B cell (primary cell): ENCODE results near the gene FKBP9. TPM values are rescaled to one million over a fixed set of nuclear protein-coding genes. Genes with fewer than 3 reads are reported as not detected.

Experiments used
- ATAC-seq: fragments of 200-7000 bp; cut with Tn5 transposase; one replicate; pipeline ENCODE4 v1.10.0; 2021; ENCODE audit warnings: low read depth, mild to moderate bottlenecking, moderate number of reproducible peaks, moderate library complexity
- CTCF ChIA-PET: fragments of 350-600 bp; sonication (Branson Sonifier 250); formaldehyde crosslinking; loops from one replicate; lab custom pipeline; 2021; ENCODE audit warnings: antibody characterized with exemption, inconsistent platforms; lab: Charles Lee
- POLR2A ChIA-PET: fragments of 350-600 bp; sonication (Branson Sonifier 250); formaldehyde crosslinking; loops from one replicate; lab custom pipeline; 2021; ENCODE audit warnings: antibody characterized with exemption; lab: Charles Lee
- DNase-seq: peaks from one replicate; pipeline ENCODE4 v3.0.0; 2013
- H2AFZ ChIP-seq: 2 replicates; pipeline ENCODE4 v1.6.1; 2012; ENCODE audit warnings: mild to moderate bottlenecking, low read depth, low read length; ENCODE audit not compliant: insufficient read depth, poor library complexity, severe bottlenecking
- H3K27ac ChIP-seq, 2 donors: 1 replicate in 1 of 2; 2 replicates in 1 of 2; pipeline ENCODE4 v1.5.1; 2012 to 2013; ENCODE audit warnings: low read length in 2 of 2, mild to moderate bottlenecking in 2 of 2, moderate library complexity in 1 of 2
- H3K27me3 ChIP-seq, 4 experiments: fragments of 200-600 bp in 1 of 4; sonication (generic) in 1 of 4; replicated peaks in 1 of 4; 1 replicate in 2 of 4; 2 replicates in 2 of 4; pipeline versions ENCODE4 v1.6.1 to v1.7.0; 2013 to 2016; ENCODE audit warnings: low read length in 3 of 4, mild to moderate bottlenecking in 2 of 4, mixed read lengths in 1 of 4, moderate library complexity in 1 of 4; ENCODE audit not compliant: insufficient read depth in 4 of 4, control insufficient read depth in 3 of 4; ENCODE audit errors: control extremely low read depth in 1 of 4
- H3K36me3 ChIP-seq, 2 experiments: replicated peaks in 1 of 2; 1 replicate in 1 of 2; 2 replicates in 1 of 2; pipeline versions ENCODE4 v1.6.1 to v1.7.1; 2013; ENCODE audit warnings: low read length in 1 of 2; ENCODE audit not compliant: insufficient read depth in 2 of 2, control insufficient read depth in 1 of 2; ENCODE audit errors: control extremely low read depth in 1 of 2, extremely low read depth in 1 of 2
- H3K4me1 ChIP-seq, 2 donors: fragments of 200-600 bp in 1 of 2; sonication (generic) in 1 of 2; 1 replicate in 1 of 2; 2 replicates in 1 of 2; pipeline versions ENCODE4 v1.5.1 to v1.6.1; 2013 to 2017; ENCODE audit warnings: low read length in 2 of 2; ENCODE audit not compliant: control insufficient read depth in 2 of 2, insufficient read depth in 2 of 2
- H3K4me2 ChIP-seq: replicated peaks from 2 replicates; pipeline ENCODE3; 2012; ENCODE audit warnings: mild to moderate bottlenecking, low read depth, low read length; ENCODE audit not compliant: poor library complexity, severe bottlenecking
- H3K4me3 ChIP-seq, 5 experiments: fragments of 200-600 bp in 1 of 5; sonication (generic) in 1 of 5; 1 replicate in 3 of 5; 2 replicates in 2 of 5; pipeline versions ENCODE4 v1.5.1 to v1.7.0; 2011 to 2016; ENCODE audit warnings: low read length in 4 of 5, mild to moderate bottlenecking in 4 of 5, low read depth in 2 of 5, control low read depth in 1 of 5, moderate library complexity in 1 of 5; ENCODE audit not compliant: insufficient read depth in 1 of 5; ENCODE audit errors: control extremely low read depth in 1 of 5, extremely low read depth in 1 of 5
- H3K79me2 ChIP-seq: fragments of 200-600 bp; sonication (generic); one replicate; pipeline ENCODE4 v1.6.0; 2016; ENCODE audit warnings: low read length; ENCODE audit not compliant: control insufficient read depth, insufficient read depth
- H3K9ac ChIP-seq: fragments of 200-600 bp; sonication (generic); 2 replicates; pipeline ENCODE4 v1.6.1; 2017; ENCODE audit warnings: mild to moderate bottlenecking, low read length, moderate library complexity
- H3K9me3 ChIP-seq, 3 donors: one replicate each; pipeline versions ENCODE4 v1.6.1 to v1.7.1; 2013; ENCODE audit warnings: low read length in 2 of 3; ENCODE audit not compliant: control insufficient read depth in 2 of 3, insufficient read depth in 1 of 3; ENCODE audit errors: control extremely low read depth in 1 of 3
- H4K20me1 ChIP-seq: 2 replicates; pipeline ENCODE4 v1.6.0; 2012; ENCODE audit warnings: mild to moderate bottlenecking, low read length; ENCODE audit not compliant: insufficient read depth, control insufficient read depth, poor library complexity, severe bottlenecking
- H3K27ac Mint-ChIP-seq: one replicate; pipeline ENCODE4 v1.8.0; 2021; ENCODE audit warnings: mixed read lengths
- H3K27me3 Mint-ChIP-seq: one replicate; pipeline ENCODE4 v1.8.0; 2021; ENCODE audit warnings: mixed read lengths
- H3K4me1 Mint-ChIP-seq: one replicate; pipeline ENCODE4 v1.8.0; 2021; ENCODE audit warnings: mixed read lengths
- H3K4me3 Mint-ChIP-seq: one replicate; pipeline ENCODE4 v1.8.0; 2021; ENCODE audit warnings: mixed read lengths
- H3K9me3 Mint-ChIP-seq: one replicate; pipeline ENCODE4 v1.8.0; 2022; ENCODE audit warnings: mixed read lengths; ENCODE audit not compliant: insufficient read depth
- EZH2 ChIP-seq: IDR thresholded peaks from 2 replicates; pipeline ENCODE4 v1.6.1; 2012; ENCODE audit warnings: borderline replicate concordance, low read depth, mild to moderate bottlenecking, moderate library complexity, low read length; ENCODE audit not compliant: insufficient read depth, poor library complexity, severe bottlenecking
- WGBS: methylation state at CpG from one replicate; pipeline ENCODE4 v1.1.5; 2013; ENCODE audit warnings: missing lambda C conversion rate; ENCODE audit not compliant: insufficient coverage; 5-methylcytosine and 5-hydroxymethylcytosine counted together
- intact Hi-C: fragments of 100-400 bp; cut with micrococcal nuclease; formaldehyde crosslinking; loops from one replicate; pipeline ENCODE4 v1.10.0; 2022
- polyA plus RNA-seq: library from polyadenylated mRNA; depleted of rRNA; stranded (reverse); fragments of >200 nt; gene quantifications from 2 replicates; pipeline ENCODE4 v1.2.3, GENCODE V29; 2012
- total RNA-seq, 2 donors: library from RNA; stranded (reverse); fragments of 120-200 nt in 1 of 2; gene quantifications; 1 replicate in 1 of 2; 2 replicates in 1 of 2; pipeline versions ENCODE4 v1.2.3 to v1.2.4, GENCODE V29; 2013 to 2022
- TF ChIP-seq, protein P1 (sequence below): fragments of 200-600 bp; IDR thresholded peaks from one replicate; pipeline ENCODE4 v1.8.0; 2022; ENCODE audit warnings: antibody characterized with exemption, mild to moderate bottlenecking

Gene FKBP9
- total and polyA plus RNA-seq, 2 donors (not counting 1 experiment from before 2014, with no cell fraction given) = 0.52 to 0.98 TPM

- H3K9ac ChIP-seq = no peak overlapping the region
- H3K4me1 Mint-ChIP-seq = no peaks in the 10 kb centered on the region
- H3K79me2 ChIP-seq = peaks cover 11% of the 10 kb centered on the region
- H3K9me3 ChIP-seq = no peaks in the 10 kb centered on the region
- CTCF ChIA-PET = no interaction called here
- intact Hi-C loops = no loop called here
- H3K36me3 ChIP-seq = peaks cover 2 to 14% of the 10 kb centered on the region in 2 experiments
- 73% methylated on average over 1 of the region's 2 CpGs for WGBS
- H3K4me3 ChIP-seq = no peak overlapping the region
- no peaks in the 10 kb centered on the region for H3K4me1 ChIP-seq
- H3K4me3 Mint-ChIP-seq = no peak overlapping the region
- DNase-seq = no peak
- POLR2A ChIA-PET = no interaction called here
- no peaks in the 10 kb centered on the region for H4K20me1 ChIP-seq
- H2AFZ ChIP-seq = no peak overlapping the region
- H3K9me3 Mint-ChIP-seq = no peaks in the 10 kb centered on the region
- no peak overlapping the region for H3K27ac Mint-ChIP-seq
- no peak overlapping the region for H3K27ac ChIP-seq
- TF ChIP-seq EZH2 = no peak
- TF ChIP-seq, protein P1, sequence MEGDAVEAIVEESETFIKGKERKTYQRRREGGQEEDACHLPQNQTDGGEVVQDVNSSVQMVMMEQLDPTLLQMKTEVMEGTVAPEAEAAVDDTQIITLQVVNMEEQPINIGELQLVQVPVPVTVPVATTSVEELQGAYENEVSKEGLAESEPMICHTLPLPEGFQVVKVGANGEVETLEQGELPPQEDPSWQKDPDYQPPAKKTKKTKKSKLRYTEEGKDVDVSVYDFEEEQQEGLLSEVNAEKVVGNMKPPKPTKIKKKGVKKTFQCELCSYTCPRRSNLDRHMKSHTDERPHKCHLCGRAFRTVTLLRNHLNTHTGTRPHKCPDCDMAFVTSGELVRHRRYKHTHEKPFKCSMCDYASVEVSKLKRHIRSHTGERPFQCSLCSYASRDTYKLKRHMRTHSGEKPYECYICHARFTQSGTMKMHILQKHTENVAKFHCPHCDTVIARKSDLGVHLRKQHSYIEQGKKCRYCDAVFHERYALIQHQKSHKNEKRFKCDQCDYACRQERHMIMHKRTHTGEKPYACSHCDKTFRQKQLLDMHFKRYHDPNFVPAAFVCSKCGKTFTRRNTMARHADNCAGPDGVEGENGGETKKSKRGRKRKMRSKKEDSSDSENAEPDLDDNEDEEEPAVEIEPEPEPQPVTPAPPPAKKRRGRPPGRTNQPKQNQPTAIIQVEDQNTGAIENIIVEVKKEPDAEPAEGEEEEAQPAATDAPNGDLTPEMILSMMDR = no peak
- no peaks in the 10 kb centered on the region for H3K27me3 ChIP-seq
- H3K27me3 Mint-ChIP-seq = no peaks in the 10 kb centered on the region
- no peak overlapping the region for H3K4me2 ChIP-seq
- ATAC-seq = no peak
Observed at GRCh38 chr7:32921896-32922295, 35.3 kb upstream of the FKBP9 start.

DNA sequence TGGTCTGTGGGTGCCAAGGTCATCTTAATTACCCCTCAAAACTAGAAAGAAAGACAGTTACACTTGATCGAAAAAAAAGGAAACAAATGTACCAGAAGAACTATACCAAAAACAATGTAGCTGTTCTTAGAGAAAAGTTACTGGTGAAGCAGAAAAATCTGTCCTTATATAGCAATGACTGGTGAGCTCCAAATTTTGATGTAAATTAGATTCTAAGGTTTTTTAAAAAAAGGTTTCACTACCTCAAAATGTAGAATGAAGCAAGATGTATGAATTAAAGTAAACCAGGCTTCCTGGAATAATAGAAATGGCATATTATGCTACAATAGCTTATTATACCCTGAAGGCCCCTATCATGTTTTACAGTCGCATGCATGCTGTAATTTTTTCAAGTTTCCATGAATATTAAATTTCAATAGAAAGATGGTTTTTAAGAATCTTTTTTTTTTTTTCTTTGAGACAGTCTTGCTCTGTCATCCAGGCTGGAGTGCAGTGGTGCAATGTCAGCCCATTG is 28.4 kb upstream of the FKBP9 start:
- POLR2A ChIA-PET = no interaction called here

More for the DNA sequence above, 28.4 kb upstream of the FKBP9 start:
- Histone ChIP-seq H3K4me1 (peaks cover 17 to 21% of the 10 kb centered on the region in 2 donors), H3K9ac (no peak overlapping the region), H3K27ac (peak overlapping the region; percentile 35 to 67), H3K27me3 (no peaks in the 10 kb centered on the region), H4K20me1 (no peaks in the 10 kb centered on the region), H3K4me3 (peak overlapping the region in 1 of 5 experiments; percentile 29), H3K4me2 (peak overlapping the region; percentile 52), H2AFZ (no peak overlapping the region), H3K79me2 (peaks cover 27% of the 10 kb centered on the region), H3K36me3 (peaks cover 0 to 17% of the 10 kb centered on the region in 2 experiments), H3K9me3 (peaks cover 0 to 4% (median 0%) of the 10 kb centered on the region in 3 donors)
- H3K27ac Mint-ChIP-seq = peak overlapping the region; percentile 70
- peaks cover 26% of the 10 kb centered on the region for H3K4me1 Mint-ChIP-seq
- WGBS = no CpG with 5 or more reads among the region's 2 CpGs
- no peaks in the 10 kb centered on the region for H3K9me3 Mint-ChIP-seq
- ATAC-seq = peak; percentile 62
- CTCF ChIA-PET = interaction anchor here (1.0 to 3.3 kb wide), 3 partner anchors 15 to 82 kb away, joined by 3 to 13 read pairs (median 9); no protein-coding TSS in a partner anchor
- intact Hi-C loops = loop anchor here (2.0 kb wide), 1 partner anchor 14 kb away; no protein-coding TSS in a partner anchor
- H3K4me3 Mint-ChIP-seq = peak overlapping the region; percentile 30
- no peaks in the 10 kb centered on the region for H3K27me3 Mint-ChIP-seq
- no peak for TF ChIP-seq EZH2
- TF ChIP-seq, protein P1 = no peak
- DNase-seq = peak; percentile 48
